Stimulated activated CD4-positive, alpha-beta T cell treated with anti-CD3 and anti-CD28 coated beads, Interleukin-4, amount 100 ng/mL, for 24 hours (primary cell): ENCODE measurements around the gene LGMN.

Source experiments
- DNase-seq: peaks from one replicate; pipeline ENCODE4 v3.0.0-alpha.2; 2020

LGMN gene

DNA sequence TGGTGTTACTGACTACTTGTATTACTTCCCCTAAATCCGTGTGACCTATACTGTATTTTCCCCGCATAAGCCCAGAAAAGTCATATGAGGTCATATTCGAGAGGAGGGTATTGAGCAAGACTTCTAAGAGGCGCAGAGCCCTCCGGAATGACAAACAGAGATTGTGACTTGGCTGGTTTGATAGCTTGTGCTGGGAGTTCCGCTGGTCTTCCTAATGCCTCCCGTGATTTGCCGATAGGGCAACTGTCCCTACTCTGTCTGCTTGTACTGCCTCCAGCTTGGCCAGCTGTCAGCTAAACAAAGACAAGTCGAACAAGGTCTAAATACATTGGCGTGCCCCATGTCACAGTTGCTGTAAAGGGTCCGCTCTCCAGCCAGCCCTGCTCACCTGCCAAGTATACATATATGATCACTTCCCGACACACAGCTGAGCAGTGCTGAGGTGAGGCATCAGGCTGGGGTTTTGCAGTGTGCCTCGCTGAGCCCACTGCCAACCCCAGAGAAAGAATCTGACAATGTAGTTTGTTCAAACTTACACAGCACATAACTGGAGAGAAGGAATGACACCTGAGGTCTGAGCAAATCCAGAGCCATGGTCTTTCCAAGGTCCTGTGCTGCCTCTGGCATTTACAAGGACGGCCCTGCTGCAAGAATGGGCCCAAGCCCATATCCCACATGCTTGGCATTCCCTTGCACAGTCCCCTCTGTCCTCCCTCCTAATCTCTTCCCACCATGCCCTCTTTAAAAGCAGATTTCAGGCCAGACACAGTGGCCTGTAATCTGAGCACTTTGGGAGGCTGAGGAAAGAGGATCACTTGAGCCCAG lies 23.7 kb downstream of the LGMN start:
- no peak for DNase-seq

DNA sequence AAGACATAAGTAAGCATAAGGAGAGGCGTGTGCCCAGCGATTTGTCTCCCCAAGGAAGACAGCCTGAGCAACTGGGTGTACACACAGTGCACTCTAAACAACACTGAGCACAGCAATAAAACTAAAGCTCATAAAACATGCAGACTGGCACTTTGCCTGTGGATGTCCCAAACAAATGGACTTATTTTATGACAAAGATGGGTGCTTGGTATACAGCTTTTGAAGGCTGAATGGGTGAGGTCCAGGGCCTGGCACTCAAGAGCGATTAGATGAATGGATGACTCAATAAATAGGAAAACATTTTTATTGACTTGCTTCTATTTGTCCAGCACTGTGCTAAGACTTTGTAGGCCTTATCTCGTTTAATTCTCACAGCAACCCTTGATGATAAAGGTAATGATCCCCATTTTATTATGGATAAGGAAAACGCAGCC lies 28.5 kb downstream of the LGMN start:
- DNase-seq: no peak

DNA sequence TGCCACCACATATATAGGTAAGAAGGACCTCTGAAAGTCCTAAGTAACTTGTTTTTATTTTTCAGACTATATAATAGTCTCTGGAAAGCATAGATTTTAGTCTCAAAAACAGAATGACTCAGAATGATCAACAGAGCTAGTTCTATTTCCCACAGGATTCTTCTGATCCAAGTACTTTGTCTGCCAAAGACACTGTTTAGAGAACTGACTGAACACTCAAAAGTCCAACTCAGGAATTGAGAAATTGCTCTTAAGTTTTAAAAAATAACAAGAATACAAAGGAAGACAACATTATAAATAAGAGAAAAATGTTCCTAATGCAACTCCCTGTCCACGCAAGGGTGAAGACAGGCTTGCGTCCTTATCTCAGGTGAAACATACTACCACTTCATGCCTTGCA lies 29.0 kb downstream of the LGMN start:
- no peak for DNase-seq

DNA sequence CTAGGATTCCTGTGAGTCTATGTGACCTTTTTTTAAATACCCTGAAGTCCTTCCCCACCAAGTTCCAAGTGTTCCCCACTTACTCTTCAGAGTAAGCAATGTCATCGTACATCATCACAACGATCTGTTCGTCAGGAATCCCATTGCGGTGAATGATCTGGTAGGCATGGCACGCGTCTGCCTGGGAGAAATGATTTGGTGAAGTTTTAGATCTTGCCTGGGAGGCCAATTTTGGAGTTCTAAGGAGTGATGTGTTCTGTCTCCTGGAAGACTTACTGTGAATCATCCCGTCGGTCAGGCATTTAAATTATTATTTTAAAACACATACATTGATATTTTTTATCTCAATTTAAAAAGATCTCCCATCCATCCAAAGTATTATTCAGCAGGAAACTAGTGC lies 29.8 kb downstream of the LGMN start:
- no peak for DNase-seq

DNA sequence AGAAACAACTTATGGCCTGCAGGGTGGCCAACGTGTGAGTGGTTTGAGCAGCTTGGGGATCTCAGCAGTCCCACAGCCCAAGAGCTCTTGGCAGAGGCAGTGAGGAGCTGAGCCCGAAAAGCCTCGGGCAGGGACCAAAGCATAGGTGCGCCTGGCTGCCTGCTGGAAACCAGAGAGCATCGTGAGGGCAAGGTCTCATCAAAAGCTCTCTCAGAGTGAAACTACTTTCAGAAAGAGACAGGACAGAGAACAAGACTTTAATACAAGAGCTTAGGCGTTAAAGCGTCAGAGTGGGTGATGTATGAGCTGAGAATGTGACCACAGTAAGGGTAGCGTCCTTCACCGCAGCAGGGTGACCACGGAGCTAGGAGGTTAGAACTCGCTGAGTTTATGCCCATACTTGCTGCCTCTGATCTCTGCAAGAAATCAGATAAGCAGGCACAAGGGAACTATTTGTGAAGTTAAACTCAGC lies 30.8 kb downstream of the LGMN start:
- no peak for DNase-seq

DNA sequence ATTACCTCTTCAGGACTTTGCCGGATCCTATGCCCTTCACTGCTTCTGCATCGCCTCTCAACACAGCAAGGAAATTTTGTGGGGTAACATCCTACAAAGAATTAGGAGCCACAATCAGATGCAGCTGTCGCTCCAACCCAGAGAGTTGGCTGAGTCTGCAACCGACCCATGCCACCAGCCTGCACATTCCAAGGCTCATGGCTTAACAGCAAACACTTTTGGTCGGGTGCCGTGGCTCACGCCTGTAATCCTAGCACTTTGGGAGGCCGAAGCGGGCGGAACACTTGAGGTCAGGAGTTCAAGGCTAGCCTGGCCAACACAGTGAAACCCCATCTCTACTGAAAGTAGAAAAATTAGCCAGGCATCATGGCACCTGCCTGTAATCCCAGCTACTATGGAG lies 32.3 kb downstream of the LGMN start:
- no peak for DNase-seq

DNA sequence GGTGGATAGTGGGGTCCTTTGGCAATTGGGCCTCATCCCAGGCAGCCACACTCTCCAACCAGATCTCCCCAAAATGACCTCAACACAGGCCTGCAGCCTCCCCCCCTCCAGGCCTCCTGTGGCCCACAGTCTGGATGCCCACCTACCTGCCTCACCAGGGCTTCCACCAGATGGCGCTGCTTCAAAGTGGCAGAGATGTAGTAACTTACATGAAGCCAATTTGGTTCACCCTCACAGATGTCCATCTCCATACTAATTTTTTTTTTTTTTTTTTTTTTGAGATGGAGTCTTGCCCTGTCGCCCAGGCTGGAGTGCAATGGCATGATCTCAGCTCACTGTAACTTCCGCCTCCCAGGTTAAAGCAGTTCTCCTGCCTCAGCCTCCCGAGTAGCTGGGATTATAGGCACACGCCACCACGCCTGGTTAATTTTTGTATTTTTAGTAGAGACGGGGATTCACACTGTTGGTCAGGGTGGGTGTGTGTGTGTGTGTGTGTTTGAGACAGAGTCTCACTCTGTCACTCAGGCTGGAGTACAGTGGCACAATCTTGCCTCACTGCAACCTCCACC lies 33.6 kb downstream of the LGMN start:
- peak; percentile 86 for DNase-seq

DNA sequence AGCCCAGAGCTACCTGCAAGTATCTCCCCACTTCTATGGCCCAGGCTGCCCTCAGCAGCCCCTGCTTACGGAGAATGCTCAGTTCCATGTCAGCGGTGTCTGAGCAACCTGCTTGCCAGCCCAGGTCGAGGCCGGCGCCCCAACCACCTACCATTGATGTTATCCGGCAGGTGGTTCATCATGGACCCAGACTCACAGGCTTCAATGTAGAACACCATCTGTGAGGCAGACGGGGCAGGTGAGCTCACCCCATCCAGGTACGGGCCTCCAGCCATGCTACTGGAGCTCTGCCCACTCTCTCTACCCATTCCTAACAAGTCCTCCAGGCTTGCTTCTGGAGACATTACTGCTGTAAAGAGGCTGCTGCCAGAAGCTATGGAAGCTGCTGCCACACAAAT lies 35.8 kb downstream of the LGMN start:
- DNase-seq: no peak

DNA sequence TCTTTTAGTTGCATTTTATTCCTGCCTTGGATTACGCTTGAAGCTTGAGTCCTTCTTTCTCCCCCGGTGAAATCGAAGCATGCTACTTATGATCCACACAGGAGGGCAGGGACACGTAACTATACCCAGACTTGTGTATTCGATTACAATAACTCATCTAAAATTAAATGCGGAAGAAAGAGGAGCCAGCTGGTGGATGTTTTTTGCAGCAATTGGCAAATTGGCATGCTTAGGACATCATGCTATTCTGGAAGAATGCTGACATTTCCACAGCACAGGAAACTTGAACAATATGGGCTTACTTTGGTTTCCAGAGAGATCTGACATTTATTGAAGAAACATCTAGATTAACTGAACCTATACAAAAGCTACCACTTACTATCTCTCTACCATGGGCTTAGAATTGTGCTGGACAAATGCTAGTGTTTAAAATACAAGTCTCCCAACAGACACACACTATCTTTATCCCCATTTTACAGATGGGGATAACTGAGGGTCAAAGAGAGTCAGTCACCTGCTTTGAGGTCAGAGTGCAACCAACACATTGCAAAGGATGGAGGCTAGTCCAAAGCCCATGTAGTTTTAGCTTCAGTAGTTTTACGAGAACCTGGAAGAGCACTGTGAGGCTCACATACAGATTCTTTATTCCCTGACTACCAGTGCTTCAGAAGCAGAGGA lies 36.3 kb downstream of the LGMN start:
- DNase-seq: no peak

DNA sequence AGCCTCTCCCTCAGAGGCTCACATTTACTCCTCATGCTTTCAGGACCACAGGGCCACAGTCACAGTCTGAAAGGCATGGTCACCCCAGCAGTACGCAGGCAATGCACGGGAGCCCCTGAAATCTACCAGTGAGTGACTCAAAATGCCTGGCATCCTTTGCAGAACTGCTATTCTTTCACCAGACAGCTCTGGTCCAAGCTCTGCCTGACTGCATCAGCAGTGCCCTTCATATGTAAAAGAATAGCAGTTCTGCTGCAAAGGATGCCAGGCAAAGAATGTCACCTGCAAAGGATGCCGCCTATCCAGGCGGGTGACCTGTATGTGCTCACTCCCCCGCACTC lies 38.5 kb downstream of the LGMN start:
- DNase-seq: no peak

DNA sequence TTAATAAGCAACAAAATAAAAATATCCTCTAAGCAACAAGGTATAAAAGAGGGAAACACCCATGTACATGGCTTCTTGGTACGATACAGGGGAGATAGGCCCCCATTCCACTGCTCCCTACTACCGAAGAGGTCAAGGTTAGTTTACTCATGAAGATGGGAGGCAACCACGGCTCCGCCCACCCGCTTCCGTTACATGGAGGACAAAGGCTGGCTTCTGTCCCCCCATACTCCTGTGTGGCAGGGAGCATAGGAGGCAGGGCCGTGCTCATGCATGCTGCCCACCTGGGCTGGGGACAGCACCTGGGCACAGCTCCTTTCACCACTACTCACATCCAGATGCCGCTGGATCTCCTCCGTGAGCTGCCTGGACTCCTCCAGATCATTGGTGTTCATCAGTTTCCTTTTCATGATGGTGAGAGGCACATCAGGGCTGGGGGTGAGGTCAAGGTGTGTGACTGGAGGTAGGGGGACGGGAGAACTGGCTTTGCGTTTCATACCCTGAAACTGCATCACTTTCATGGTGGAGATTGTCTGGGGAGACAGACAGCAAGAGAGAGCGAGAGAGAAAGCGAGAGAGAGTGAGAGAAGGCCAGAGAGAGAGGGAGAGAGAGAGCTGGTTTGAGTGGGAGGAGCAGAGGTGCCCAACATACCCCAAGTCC lies 39.0 kb downstream of the LGMN start:
- DNase-seq: no peak

DNA sequence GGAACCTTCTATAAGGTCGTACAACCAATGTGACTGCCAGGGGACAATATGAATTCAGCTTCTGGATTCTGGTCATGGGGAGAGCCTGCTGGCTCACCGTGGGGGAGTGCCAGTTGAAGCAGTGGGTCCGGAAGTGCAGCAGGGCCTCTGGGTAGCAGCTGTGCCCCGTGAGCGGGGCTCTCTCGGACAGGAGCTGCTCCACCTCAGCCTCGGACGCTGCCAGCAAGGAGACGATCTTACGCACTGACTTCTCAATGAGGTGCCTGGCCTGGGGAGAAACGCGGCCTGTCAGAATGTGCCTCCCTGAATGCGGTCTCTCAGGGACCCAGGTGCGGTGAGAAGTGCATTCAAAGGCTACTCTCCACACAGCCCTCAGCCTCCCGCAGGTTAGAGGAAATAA lies 42.0 kb downstream of the LGMN start:
- no peak for DNase-seq

DNA sequence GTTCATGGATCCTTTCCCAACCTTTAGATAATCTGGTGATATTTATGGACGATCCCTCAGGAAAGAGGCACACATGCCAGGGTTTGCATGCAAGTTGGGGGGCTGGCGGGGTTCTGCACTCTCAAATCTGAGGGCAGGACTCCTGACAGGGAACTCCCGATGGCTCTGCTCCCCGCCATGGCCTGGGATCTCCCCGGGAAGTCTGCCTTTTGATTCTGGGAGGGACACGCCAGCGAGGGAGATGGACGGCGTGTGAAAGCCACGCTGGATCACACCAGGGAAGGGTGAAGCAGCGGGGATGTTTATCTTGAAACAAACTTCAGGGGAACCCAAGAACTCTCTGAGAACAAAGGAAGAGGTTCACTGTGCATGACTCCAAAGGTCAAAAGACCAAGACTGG lies 43.6 kb downstream of the LGMN start:
- no peak for DNase-seq

DNA sequence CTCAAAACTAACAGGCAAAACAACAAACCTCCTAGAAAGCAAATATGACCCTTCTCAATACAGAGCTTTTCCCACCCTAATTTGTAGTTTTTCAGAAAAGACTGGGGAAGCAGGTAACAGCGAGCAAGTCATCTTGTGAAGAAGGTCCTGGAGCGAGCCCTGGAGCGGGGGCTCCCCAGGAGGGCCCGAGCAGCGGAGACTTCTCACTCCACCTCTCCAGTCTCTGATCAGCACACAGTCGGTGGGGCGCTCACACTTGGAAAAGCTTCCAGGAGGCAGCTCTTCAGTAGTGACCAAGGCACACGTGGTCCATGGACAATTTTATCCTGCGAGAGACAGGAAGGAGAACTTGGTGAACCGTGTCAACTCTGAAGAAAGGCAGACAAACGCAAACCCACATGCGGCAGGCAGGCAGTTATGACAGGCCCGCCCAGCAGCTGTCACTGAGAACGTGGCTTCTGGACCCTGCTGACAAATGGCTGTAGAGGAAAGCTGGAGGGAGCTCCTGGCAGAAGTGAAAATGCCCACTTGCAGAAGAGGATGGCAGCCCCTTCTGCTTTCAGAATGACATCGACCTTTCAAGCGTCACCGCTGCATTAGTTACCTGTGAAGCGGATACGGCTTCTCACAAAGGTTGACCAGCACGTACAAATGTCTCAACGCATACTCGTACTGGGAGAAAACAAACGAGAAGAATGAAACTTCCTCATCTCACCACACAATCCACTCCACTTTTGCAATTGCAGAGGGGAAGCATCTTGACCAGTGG lies 44.2 kb downstream of the LGMN start:
- DNase-seq: no peak

DNA sequence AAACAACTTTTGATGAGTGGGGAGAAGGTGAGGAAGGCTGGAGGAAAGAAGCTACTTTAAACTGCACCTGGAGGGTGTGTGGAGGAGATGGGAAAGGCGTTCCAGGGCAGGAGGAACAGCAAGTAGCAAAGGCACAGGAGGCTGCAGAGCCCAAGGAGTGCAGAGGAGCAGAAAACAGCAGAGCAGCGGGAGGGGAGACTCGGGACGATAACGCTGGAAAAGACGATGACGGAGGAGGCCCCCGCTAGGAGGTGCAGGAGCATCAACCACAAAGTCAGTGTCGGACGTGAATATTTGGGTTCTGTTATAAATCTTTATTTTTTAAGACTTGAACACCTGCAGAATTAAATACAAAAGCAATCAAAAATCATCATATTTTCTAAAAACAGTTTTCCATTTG lies 44.9 kb downstream of the LGMN start:
- DNase-seq: no peak

DNA sequence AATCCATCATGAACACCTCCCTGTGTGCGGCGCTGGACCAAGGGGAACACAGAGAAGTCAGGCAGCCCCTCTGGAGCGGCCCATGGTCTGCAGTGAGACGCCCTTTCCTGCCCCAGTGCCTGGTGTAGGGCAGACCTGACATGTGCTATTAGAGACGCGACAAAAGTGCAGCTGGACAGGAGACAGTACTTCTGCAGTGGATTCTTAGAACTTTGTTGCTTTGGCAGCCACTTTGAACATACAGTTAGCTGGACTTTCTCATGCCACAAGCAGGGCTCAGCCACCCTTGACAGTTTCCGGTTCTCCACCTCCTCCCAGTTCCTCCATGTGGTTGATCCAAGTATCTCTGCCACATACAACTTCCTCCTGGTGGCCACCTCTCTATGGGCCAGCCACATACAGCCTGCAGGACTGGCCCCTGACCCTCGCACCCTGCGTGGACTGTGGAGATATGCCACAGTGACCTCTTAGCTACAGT lies 45.9 kb downstream of the LGMN start:
- DNase-seq: no peak

DNA sequence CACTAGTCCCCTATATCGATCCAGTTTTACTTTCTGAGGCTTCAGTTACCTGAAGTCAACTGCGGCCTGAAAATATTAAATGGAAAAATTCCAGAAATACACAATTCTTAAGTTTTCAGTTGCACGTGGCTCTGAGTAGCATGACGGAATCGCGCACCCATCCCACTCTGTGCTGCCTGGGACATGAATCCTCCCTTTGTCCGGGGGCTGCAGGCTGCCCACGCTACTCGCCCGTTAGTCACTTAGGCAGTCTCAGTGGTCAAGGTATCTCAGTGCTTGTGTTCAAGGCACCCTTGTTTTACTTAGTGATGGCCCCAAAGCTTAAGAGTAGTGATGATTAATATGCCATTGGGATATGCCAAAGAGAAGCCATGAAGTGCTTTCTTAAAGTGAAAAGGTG lies 46.6 kb downstream of the LGMN start:
- DNase-seq: no peak

DNA sequence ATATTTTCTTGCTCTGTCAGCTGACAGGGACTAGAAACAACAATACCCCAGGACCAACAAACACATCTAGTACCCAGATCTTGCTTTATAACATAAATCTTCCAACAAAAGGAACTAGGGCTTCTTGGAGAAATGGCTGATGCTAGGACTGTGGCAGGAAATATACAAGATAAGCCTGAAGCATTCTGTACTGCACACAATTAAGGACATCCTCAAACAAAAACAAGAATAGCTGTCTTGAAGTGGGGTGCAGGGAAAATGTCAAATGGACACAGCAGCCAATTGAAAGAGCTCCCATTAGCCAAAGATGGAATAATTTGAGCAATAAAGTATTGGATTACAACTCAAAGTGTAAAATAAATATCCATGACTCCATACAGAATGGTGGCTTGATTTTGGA lies 50.0 kb downstream of the LGMN start:
- DNase-seq: no peak

DNA sequence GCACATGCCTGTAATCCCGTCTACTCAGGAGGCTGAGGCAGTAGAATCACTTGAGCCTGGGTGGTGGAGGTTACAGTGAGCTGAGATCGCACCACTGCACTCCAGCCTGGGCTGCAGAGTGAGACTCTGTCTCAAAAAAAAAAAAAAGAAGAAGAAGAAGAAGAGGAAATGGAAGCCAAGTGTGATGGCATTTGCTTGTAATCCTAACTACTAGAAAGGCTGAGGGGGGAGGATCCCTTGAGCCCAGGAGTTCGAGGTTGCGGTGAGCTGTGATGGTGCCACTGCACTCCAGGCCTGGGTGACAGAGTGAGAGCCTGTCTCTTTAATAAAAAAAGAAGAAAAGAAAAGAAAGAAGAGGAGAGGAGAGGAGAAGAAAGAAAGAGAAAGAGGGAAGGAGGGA lies 52.1 kb downstream of the LGMN start:
- no peak for DNase-seq

DNA sequence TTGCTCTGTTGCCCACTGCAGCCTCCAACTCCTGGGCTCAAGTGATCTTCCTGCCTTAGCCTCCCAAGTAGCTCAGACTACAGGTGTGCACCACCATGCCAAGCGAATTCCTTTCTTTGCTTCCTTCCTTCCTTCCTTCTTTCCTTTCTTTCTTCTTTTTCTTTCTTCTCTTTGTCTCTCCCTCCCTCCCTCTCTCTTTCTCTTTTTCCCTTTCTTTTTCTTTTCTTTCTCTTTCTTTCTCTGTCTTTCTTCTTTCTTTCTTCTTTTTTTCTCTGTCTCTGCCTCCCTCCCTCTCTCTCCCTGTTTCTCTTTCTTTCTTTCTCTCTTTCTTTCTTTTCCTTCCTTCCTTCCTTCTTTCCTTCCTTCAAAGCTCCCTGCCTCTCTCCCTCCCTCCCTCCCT lies 52.9 kb downstream of the LGMN start:
- DNase-seq: no peak

DNA sequence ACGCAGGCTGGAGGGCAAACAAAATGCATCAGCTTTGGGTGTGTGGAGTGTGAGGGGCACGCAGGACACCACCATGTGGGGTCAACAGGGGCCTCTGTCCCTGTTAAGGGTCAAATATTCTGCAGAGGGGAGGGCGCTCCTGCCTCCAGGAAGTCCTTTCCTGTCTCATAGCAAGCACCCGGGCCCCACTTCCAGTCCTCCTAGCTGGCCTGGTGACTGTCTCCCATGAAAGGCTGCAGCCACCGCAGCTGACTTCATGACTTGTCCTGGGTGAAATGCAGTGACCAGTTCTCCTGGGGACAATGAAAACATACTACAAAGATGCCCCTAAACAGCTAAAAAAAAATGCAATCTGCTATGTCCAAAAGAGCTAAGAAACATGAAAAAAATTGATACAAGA lies 53.6 kb downstream of the LGMN start:
- no peak for DNase-seq

DNA sequence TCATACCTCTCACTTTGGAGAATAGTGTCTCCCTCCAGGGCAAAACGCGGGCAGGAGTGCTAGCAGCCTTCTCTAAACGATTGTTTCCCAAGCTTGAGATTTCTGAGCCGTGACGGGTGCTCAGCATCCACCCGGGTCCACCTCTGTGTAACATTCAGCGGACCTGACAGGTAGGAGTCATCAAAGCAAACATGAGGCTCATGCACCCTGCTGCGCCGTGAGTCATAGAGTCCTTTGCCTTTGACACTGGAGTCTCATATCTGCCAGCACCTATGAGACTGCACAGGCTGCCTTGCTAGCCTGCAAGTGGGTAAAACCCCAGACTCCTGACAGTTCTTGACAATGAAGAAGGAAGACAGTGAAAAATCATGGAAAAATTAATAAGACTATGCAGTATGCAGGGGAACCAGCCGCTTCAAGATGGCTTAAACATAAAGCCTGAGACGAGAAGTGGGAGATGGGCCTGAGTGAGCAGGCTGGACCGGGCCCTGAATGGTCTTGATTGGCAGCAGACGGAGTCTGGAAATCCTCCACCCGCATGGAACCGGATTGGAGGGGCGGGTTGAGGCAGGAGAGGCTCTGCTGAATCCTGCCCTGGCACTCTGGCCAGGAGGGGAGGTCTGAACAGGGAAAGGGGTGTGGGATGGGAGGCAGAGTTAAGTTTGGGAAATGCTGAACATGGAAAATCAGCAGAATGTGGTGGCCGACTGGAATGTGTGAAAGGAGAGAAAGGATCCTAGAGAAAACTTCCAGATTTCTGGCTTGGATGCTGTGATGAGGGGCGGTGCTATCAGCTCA lies 54.2 kb downstream of the LGMN start:
- no peak for DNase-seq
